GM12892 (cell line): ENCODE data around the gene VIPR2.

Source experiments
- POLR2A ChIP-seq: IDR thresholded peaks from 2 replicates; pipeline ENCODE4 v1.6.1; 2011; ENCODE audit warnings: low read depth, low read length, control low read depth
- POLR2AphosphoS5 ChIP-seq: IDR thresholded peaks from 2 replicates; pipeline ENCODE4 v1.6.1; 2011; ENCODE audit warnings: low read depth, low read length, control low read depth
- TAF1 ChIP-seq: IDR thresholded peaks from 2 replicates; pipeline ENCODE4 v1.6.1; 2011; ENCODE audit warnings: low read depth, mild to moderate bottlenecking, control low read depth, low read length, borderline replicate concordance

- no peak for TF ChIP-seq POLR2AphosphoS5
- TF ChIP-seq POLR2A: no peak
- TF ChIP-seq TAF1: no peak
Observed at GRCh38 chr7:159192013-159192412, 47.3 kb upstream of the VIPR2 start.
